Measurements from ENCODE around the gene PKD2.
"Not testable (repeated sequence)": the region's sequence is repeated elsewhere in the genome, so short reads cannot be mapped to it uniquely, and the experiment has no call there.

PKD2 gene

DNA sequence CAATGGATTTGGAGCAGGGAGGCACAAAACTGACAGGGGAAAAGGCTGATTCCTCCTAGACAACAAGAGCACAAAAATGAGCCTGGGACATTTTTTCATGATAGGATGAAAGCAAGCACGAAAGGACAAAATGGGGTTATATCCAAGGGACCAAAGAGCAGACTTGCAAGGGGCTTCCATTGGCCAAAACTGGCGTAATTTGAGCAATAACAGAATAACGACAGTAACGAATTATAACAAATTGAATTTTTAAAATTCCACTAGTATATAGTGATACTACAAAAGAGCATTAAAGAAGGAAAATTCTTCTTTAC is 21.6 kb upstream of the PKD2 start:
- DNase-seq (ENCODE audit: insufficient read length, low spot score), result no peak
- no peak for FAIRE-seq
- TF ChIP-seq, protein P1, sequence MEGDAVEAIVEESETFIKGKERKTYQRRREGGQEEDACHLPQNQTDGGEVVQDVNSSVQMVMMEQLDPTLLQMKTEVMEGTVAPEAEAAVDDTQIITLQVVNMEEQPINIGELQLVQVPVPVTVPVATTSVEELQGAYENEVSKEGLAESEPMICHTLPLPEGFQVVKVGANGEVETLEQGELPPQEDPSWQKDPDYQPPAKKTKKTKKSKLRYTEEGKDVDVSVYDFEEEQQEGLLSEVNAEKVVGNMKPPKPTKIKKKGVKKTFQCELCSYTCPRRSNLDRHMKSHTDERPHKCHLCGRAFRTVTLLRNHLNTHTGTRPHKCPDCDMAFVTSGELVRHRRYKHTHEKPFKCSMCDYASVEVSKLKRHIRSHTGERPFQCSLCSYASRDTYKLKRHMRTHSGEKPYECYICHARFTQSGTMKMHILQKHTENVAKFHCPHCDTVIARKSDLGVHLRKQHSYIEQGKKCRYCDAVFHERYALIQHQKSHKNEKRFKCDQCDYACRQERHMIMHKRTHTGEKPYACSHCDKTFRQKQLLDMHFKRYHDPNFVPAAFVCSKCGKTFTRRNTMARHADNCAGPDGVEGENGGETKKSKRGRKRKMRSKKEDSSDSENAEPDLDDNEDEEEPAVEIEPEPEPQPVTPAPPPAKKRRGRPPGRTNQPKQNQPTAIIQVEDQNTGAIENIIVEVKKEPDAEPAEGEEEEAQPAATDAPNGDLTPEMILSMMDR (IDR thresholded peaks at IDR 0.05; ENCODE audit: insufficient read depth, missing control alignments), result no peak

GRCh38 chr4:87986508-87986907 is 20.9 kb upstream of the PKD2 start:
- FAIRE-seq, result no peak
- no peak for DNase-seq (ENCODE audit: insufficient read length, low spot score)
- TF ChIP-seq, protein P1 (IDR thresholded peaks at IDR 0.05; ENCODE audit: insufficient read depth, missing control alignments), result no peak

GRCh38 chr4:87989765-87990164 is 17.7 kb upstream of the PKD2 start:
- TF ChIP-seq, protein P1 (IDR thresholded peaks at IDR 0.05; ENCODE audit: insufficient read depth, missing control alignments), result no peak
- DNase-seq (ENCODE audit: insufficient read length, low spot score) (no peak), FAIRE-seq (no peak)

DNA sequence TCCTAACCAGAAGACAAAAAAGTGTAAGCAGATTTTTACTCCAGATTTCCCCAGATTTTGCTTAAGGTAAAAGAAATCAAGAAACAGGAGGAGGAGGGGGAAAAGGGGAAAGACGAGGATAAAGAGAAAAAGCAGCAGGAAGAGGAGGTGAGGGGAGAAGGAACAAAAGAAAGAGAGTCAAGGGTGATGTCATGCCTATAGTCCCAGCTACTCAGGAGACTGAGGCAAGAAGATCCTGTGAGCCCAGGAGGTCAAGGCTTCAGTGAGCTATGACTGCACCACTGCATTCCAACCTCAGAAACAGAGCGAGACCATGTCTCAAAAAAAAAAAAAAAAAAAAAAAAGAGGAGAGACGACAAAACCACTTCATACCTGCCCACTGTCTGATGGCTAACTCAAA is 12.0 kb upstream of the PKD2 start:
- TF ChIP-seq, protein P1 (IDR thresholded peaks at IDR 0.05; ENCODE audit: insufficient read depth, missing control alignments), result no peak
- FAIRE-seq (no peak), DNase-seq (ENCODE audit: insufficient read length, low spot score) (no peak)

- FAIRE-seq; DNase-seq (ENCODE audit: insufficient read length, low spot score): not testable (repeated sequence)
Measured at GRCh38 chr4:87999191-87999691, 8.2 kb upstream of the PKD2 start.

DNA sequence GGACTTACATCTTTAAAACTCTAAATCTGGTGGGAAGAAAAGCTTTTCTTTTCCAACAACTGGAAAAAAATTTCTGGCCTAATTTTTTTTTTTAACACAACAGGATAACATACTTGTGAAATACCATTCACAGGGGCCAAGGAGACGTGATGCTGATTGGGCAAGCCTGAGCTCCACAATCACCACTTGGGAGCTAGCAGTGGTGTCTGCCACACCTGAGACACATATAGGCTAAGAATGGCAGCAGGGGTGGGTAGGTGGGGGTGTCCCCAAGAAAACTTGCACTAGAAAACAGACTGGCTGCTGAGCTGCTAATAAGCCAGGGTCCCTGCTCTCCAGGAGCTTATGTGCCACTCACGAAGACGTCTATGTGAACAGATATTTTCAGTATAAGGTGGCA is 5.6 kb upstream of the PKD2 start:
- FAIRE-seq, result no peak
- DNase-seq (ENCODE audit: insufficient read length, low spot score), result no peak

GRCh38 chr4:88002786-88003185 is 4.6 kb upstream of the PKD2 start:
- TF ChIP-seq, protein P1 (IDR thresholded peaks at IDR 0.05; ENCODE audit: insufficient read depth, missing control alignments), result no peak
- no peak for FAIRE-seq
- no peak for DNase-seq (ENCODE audit: insufficient read length, low spot score)

More for the DNA sequence above, 5.6 kb upstream of the PKD2 start:
- TF ChIP-seq, protein P1 (IDR thresholded peaks at IDR 0.05; ENCODE audit: insufficient read depth, missing control alignments), result no peak

DNA sequence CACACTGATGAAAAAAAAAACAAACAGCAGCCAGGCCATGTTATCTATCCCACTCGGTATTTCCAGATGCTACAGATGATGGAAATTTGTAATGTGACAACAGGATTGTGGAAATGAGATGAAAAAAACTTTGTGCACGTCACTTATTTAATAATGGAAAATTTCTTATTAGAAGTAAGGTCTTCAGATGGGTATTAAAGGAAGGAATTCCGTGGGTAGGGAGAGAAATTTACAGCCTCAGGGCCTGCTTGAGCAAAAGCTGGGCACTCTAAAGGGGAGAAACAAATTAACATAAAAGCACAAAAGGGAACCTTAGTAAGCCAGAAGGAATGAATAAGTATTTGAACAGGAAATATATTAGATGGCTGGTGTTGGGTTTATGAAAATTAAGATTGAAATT is 4.2 kb upstream of the PKD2 start:
- TF ChIP-seq, protein P1 (IDR thresholded peaks at IDR 0.05; ENCODE audit: insufficient read depth, missing control alignments), result no peak
- DNase-seq (ENCODE audit: insufficient read length, low spot score) (no peak), FAIRE-seq (no peak)
